Spleen (tissue), 7 donors: ENCODE measurements around the gene USPL1.

ENCODE experiments used
- CTCF ChIP-seq, 11 experiments: fragments of 200-600 bp in 7 of 11; fragments of 450-650 bp in 4 of 11; sonication (generic) in 4 of 11; IDR thresholded peaks in 8 of 11; conservative IDR thresholded peaks in 3 of 11; 1 replicate in 7 of 11; 2 replicates in 4 of 11; pipeline versions ENCODE4 v1.4.0 to v1.8.0; 2016 to 2021; ENCODE audit warnings: antibody characterized with exemption in 11 of 11, inconsistent platforms in 4 of 11, mild to moderate bottlenecking in 1 of 11
- POLR2A ChIP-seq, 3 donors: fragments of 450-650 bp; IDR thresholded peaks; one replicate each; pipeline ENCODE4 v1.5.1; 2017; ENCODE audit warnings: antibody characterized with exemption in 3 of 3, mild to moderate bottlenecking in 1 of 3
- donor health status: DM: no; HTN: no; CAD: no; lungs with moderate emphysema.
- donor health status: DM: no; HTN: no; CAD: no.
- donor health status: DM: no; HTN: no; CAD: no.

DNA sequence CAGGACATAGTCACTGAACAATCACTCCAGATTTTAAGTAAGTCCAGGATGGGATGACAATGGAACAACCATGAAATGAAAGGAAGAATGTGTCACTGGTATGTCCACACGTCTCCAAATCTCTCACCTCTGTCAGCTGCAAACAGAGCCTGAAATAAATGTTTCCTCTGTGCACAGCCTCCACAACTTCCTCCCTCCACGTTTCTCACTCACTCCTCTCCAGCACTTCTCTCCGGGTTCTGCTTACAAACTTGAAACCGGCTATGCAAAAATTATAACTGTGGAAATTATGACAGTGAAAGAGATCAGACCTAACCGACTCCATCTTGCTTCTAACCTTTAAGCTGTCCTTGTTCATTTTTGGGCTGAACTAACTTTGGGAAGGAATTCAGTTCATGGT is 82.6 kb downstream of the USPL1 start:
- TF ChIP-seq CTCF (IDR thresholded peaks at IDR 0.05 in 8 of 11, conservative IDR thresholded peaks at IDR 0.05 in 3 of 11) = no peak
- no peak for TF ChIP-seq POLR2A (IDR thresholded peaks at IDR 0.05)
